NCI-H82 (cell line): ENCODE results near the gene AKR1B15.
"Not testable (repeated sequence)": the region's sequence is repeated elsewhere in the genome, so short reads cannot be mapped to it uniquely, and the experiment has no call there.

ENCODE experiments used
- DNase-seq: peaks from one replicate; lab custom pipeline; 2025; lab: John Stamatoyannopoulos, UW

Gene AKR1B15

DNA sequence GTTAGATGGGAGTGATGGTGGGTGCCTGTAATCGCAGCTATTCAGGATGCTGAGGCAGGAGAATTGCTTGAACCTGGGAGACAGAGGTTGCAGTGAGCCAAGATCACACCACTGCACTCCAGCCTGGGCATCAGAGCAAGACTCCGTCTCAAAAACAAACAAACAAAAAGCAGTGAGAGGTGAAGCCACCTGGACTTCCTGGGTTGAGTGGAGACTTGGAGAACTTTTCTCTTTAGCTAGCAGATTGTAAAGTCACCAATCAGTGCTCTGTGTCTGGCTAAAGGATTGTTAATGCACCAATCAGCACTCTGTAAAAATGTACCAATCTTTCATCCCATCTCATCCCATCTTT lies 14.5 kb downstream of the AKR1B15 start:
- DNase-seq: not testable (repeated sequence)

DNA sequence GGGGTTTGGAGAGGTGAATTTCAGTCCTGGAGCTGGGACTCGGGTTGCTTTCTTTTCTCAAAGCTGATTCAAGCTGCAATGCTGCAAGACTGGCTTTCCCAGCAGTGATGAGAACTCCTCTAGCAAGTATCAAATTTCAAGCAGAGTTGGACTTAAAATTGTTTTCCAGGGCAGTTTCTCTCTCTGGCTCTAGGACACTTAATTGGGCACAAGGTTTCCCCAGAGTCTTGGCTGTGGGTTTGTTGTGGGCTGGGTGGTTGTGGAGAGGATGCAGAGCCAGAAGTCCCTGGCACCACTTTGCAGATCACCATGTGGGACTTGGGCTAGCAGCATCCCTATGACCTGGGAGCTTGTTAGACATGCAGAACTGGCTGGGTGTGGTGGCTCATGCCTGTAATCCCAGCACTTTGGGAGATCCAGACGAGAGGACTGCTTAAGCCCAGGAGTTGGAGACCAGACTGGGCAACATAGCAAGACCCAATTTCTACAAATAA lies 16.8 kb downstream of the AKR1B15 start:
- no peak for DNase-seq

DNA sequence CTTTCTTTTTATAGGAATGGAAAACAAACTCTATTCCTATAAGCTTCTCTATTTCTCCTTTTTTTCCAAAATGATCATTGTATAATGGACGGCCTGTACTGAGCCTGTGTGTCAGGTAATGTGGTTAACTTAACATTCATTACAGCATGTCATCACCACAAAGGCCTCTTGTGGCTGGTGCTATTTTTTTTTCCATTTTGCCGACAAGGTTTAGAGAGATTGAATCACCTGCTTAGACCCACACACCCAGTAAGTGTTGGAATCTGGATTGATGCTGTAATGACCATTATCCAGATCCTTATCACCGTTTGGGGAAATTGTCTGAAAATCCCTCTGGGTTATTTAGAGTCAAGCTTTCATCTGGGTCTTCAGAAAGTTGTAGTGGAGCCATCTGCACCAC lies 18.5 kb downstream of the AKR1B15 start:
- DNase-seq: no peak

DNA sequence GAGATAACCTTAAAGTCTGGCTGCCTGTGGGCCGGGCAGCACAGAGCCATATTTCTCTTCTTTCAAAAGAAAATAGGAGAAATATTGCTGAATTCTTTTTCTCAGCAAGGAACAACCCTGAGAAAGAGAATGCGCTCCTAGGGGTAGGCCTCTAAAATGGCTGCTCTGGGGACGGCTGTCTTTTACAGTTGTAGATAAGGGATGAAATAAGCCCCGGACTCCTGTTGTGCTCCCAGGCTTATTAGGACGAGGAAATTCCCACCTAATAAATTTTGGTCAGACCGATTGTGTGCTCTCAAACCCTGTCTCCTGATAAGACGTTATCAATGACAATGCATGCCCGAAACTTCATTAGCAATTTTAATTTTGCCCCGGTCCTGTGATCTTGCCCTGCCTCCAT lies 21.1 kb downstream of the AKR1B15 start:
- peak; percentile 7 for DNase-seq

DNA sequence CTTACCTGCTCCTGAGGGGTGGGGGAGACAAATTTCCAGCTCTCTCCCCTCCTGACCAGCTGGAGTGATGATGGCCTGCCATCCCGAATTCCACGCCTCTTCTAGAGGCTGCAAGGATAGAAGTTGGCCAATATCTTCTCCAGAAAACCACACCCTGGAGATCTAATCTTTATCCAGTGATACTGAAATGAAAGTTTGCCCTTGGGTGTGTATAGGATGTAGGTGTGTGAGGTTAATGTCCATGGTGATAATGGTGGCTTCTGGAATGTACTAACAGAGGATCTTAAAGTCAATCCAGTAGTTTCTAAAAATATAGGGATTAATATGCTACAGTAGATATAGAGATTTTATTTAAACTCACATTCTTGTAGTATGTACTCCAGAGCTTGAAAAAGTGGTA lies 22.2 kb downstream of the AKR1B15 start:
- DNase-seq: no peak

DNA sequence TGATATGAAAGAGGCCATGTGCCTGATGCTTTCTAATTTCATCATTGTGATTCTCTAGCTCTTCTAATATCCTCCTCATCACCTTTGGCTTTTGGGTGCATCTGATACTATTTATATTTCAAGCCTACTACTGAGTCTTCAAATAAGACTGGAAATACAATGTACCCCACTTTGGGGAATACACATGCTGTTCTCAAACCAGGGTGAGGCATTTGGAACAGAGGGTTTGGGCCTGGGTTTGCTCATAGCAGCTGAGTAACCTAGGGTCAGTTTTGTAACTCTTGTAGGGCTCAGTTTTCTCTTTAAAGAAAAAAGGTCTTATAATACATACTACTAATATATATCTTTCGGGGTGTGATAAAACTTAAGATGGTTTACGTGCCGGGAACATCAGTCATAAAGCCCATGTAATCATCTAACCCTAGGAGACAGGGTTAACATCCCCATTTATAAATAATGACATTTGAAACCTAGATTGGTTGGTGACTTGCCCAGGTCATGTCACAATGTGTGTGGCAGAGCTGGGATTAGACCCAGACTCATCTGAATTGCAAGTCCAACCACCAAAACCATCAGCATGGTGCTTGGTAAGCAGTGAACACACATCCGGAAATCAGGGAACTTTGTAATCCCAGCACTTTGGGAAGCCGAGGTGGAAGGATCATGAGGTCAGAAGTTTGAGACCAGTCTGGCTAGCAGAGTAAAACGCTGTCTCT lies 23.0 kb downstream of the AKR1B15 start:
- DNase-seq: no peak

DNA sequence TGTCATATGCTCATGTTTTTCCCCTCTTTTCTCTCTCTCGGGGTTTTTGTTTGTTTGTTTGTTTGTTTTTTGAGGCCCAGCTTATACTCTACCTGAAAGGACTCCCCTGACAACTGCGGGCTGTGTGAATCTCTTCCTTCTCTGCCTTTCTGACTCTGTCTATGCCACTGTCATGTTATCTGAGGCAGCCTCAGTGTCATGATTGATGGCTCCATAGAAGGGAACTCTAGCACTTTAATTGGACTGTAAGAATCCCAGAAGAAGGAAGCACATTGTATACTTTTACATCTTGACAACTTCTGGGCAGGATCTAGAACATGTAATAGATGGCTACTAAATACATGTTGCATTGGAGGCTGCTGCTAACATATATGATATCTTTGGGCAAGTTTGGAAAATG lies 25.4 kb downstream of the AKR1B15 start:
- no peak for DNase-seq

DNA sequence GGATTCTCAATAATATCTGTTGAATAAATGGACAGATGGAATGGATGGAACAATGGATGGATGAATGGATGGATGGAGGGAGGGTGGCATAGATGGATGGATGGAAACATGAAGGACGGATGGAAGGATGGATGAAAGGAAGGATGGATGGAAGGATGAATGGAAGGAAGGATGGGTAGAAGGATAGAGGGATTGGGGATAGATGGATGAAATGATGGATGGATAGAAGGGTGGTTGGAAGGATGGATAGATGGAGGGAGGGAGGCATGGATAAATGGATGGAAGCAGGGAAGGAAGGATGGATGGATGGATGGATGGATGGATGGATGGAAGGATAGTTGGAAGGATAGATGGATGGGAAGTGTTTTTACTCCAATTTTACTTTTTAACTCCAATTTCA lies 35.4 kb downstream of the AKR1B15 start:
- no peak for DNase-seq

DNA sequence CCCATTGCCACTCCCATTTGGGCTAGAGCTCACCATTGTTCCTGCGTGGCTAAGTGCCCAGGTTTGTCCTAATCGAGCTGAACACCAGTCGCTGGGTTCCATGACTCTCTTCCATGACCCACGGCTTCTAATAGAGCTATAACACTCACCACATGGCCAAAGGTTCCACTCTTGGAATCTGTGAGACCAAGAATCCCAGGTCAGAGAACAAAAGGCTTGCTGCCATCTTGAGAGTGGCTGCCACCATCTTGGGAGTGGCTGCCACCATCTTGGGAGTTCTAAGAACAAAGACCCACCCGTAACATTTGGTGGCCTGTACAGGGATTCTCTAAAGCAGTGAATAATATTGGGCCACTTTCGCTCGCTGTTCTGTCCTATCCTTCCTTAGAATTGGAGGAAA lies 37.0 kb downstream of the AKR1B15 start:
- DNase-seq: no peak

DNA sequence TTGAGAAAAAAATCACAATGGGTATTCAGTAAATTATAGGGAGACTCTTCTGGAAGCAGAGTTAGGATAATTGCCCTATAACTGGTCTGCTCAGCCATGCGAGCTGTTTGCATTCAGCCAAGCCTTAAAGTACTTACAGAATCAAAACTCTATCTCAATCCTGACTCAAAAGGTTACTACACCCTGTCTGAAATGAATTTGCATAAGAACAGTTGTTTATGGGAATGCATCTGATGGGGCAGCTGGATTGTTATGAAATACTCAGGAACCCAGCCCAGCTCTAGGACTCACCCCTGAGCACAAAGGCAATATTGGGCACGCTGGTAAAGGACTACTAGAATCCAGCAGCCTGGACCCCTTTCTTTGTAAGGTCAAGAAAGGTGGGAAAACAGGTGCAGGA lies 38.8 kb downstream of the AKR1B15 start:
- no peak for DNase-seq

DNA sequence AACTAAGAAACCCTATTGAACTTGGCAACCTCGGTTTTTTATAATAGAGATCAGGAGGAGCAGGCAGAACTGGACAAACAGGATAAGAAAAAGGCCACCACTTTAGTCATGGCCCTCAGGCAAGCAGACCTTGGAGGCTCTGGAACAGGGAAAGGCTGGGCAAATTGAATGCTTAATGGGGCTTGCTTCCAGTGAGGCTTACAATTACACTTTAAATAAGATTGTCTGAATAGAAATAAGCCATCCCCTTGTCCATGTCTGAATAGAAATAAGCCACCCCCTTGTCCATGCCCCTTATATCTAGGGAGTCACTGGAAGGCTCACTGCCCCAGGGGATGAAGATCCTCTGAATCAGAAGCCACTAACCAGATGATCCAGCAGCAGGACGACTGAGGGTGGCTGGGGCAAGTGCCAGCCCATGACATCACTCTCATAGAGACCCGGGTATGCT lies 40.6 kb downstream of the AKR1B15 start:
- no peak for DNase-seq

DNA sequence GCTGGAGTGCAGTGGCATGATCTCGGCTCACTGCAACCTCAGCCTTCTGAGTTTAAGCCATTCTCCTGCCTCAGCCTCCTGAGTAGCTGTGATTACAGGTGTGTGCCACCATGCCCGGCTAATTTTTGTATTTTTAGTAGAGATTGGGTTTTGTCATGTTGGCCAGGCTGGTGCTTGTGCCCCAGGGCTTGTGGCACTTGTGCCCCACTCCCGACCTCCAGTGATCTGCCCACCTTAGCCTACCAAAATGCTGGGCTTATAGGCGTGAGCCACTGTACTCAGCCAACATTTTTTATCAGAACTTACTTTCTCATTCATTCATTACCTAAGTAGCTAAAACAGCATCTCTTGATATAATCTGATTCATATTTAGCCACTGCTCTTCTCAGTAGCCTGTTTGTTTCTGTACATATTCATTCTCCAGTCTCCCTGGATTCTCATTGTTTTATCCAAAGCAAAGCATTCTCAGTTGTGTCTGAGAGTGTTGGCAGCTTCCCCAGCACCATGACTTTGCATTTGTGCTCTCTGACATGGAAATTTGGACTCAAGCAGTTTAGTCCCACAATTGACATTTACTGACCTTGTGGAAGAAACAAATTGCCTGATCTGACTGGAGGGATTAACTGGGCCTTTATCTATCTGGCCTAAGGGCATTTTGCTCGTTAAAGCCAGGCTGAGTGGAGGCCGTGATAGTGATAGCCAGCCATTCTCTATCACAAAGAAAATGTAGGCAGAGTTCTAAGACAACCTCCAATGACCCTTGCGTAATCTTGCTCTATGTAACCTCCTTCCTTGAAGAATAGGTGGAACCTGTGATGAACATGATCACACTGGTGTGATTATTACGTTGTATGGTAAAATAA lies 44.9 kb downstream of the AKR1B15 start:
- DNase-seq: no peak

DNA sequence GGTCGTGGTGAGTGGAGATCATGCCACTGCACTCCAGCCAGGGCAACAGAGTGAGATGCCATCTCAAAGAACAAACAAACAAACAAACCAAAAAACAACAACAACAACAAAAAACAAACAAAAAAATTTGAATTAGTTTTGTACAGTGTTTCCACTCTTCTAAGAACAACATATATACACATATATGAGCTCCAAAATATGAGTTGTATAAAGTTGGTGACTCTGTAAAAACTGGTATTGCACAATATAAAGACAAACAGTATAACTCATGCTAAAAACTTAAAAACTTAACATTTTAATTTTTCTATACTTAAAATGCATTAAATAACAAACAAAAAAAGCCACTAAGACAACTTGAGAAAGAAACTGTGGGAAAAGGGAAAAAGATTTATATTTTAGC lies 46.0 kb downstream of the AKR1B15 start:
- DNase-seq: no peak

DNA sequence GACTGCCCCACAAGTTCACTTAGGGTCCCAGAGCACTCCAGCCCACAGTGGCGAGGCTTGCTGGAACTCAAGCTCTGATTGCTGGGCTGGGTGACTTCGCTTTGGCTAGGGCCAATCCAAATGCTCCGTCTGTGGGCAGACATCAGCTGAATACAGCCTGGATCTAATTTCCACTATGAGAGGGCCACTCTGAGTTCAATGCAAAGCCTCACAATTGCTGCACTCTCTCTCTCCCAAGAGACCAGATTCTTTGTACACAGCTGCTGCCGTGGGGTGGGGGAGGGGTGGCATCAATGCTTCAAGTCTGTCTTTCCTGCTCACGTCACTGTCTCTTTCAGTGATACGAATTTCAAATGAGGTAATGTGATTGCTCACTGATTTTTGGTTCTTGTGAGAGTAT lies 50.5 kb downstream of the AKR1B15 start:
- DNase-seq: peak; percentile 83

DNA sequence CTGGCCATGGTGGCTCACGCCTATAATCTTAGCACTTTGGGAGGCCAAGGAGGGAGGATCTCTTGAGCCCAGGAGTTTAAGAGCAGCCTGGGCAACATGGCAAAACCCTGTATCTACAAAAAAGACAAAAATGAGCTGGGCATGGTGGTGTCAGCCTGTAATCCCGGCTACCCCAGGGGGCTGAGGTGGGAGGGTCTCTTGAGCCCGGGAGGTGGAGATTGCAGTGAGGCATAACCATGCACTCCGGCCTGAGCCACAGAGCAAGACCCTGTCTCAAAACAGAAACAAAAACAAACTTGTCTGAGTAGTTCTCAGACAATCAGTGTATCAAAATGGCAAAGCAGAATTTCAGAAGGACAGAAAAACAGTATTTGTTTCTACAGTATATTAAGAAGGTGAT lies 52.5 kb downstream of the AKR1B15 start:
- DNase-seq: no peak

DNA sequence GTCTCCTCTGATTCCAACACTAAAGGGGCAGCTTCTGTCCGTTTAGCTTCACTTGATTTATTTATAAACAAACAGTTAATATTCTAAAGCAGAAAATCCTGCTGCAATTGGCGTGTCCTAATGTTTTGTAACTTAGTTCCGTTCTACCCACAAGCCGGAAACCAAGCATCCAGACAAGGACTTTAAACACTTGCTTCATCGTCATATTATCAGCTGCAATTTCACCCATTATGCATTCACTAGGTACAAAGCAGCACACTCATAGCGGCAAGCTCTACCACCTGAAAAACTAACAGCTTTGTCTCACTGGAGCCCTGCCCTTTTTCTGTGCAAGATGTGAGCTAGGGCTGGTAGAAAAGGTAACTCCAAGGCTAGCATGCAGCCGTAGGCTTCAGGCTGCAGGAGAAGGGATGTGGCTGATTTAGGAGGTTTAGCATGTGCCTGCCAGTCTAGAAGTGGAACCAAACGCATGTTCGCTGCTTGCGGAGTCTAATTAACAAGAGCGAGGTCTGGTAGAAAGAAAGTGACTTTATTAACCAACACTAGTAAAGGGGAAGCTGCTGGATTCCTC lies 54.1 kb downstream of the AKR1B15 start:
- no peak for DNase-seq

DNA sequence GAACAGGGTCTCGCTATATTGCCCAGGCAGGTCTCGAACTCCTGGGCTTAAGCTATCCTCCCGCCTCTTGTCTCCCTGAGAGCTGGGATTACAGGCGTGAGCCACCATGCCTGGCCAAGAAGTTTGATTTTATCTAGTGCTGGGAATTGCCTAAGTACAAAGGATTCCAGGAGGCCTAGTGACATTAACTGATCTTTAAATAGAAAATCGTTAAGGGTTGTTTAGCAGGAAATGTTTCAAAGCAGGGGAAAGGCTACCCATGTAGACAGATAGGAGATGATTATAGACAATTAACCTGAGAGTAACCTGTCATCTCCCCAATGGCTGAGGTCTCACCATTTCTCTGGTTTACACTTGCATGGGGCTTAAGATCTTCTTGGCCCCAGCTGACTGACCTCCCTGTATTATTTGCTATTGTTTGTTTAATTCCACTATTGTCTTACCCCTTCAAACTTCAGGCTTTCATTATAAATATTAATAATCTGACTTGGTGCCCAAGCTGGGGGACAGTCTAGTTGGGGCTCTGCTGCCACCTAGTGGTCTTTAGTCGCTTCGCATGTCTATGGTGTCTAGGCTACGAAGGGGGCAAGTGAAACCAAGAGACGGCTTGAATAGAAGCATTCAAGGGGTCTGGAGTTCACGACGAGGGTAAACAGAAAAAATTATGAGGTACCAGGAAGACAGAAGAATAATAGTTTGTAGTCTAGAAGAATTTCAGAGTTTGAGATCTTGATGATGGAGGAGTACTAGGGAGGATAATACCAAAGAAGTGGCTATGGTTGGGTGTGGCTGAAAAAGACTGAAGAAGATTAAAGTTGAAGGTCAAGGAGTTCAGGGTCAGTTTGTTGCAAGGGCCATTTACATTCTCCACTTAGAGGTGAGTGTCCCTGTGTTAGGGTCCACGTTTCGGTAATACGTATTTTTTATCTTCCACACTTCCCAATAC lies 57.3 kb downstream of the AKR1B15 start:
- DNase-seq: peak; percentile 86

DNA sequence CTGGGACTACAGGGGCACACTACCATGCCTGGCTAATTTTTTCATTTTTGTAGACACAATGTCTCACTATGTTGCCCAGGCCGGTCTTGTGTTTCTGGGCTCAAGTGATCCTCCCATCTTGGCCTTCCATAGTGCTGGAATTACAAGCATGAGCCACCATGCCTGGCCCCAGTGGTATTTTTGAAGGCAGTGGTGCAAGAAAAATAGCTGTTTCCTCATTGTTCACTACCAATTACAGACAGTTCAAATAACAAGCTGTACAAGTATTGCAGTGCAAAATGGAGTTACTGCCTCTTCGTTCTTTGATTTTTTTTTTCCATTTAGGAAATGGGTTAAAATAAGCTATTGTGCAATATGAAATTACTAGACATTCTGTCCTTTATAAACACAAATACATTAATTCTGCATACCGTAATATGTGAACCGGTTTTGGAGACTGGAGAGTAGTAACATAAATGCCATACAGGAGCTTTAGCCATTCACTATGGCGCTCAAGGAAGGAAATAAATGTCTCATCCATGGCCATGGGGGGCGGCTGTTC lies 62.8 kb downstream of the AKR1B15 start:
- no peak for DNase-seq

DNA sequence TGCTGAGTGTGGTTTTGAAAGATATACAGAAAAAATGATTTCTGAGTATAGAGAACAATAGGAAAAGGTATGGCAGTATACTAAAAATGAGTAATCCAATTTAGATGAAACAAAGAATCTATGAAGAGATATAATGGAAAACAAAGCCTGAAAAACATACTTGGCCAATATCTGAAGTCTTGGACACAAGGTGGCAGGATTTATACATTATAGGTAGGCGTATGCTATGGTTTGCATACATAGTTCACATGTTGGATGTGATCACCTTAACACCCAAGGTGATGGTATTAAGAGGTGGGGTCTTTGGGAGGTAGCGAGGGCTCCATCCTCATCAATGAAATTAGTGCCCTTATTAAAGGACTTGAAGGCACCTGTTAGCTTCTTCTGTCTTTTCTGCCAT lies 63.3 kb downstream of the AKR1B15 start:
- DNase-seq: no peak

DNA sequence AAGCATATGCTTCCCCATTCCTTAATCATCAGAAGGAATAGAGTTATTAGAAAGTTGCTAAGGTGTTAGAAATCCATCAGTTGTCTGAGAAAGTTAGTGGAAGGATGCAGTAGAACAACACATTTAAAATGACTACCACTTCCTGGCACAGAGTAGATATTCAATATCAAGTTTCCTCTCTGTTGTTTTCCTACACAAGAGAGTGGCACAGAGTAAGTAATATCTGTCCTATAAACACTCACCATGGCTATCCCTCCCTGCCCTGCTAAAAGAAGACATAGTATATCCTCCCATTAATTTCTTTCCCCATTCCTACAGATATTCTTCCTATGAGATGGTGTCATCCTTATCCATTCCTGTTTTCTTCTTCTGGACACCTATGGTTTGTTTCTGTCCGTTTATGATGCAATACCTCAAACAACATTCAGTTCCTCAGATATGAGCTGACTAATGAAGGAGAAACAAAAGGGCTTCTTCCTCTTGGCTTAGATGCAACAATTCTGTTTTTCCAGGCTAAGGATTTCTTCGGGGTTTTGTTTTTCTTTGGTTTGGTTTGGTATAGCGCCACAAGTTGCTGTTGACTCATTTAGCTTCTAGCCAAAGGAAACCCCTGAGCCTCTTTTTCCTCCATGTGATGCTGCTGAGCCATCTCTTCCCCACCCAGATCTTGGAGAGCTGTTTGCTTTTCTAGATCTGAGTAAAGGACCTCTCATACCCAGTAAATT lies 64.9 kb downstream of the AKR1B15 start:
- DNase-seq: no peak

DNA sequence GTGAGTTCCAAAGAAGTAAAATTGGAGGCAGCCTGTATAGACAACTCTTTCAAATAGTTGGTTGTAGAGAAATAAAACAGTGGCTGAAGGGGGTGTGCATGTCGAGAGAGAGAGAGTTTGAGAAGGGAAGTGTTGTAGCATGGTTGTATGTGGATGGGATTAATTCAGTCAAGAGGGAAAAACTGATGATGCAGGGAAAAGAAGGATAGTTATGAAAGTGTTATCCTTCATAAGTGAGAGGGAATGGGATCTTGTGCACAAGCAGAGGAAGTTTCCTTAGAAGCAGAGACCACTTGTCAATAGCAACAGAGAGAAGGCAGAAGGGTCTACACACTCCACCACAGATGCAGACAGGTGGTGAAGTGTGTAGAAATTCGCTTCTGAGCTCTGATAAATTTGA lies 67.7 kb downstream of the AKR1B15 start:
- no peak for DNase-seq
